Renal cortical epithelial cell (primary cell): ENCODE results near the gene PRKAR1B. TPM values are rescaled to one million over a fixed set of nuclear protein-coding genes. Genes with fewer than 3 reads are reported as not detected.
"Not testable (repeated sequence)": the region's sequence is repeated elsewhere in the genome, so short reads cannot be mapped to it uniquely, and the experiment has no call there.

Source experiments
- DNase-seq: peaks from one replicate; pipeline ENCODE4 v3.0.0-alpha.2; 2011; ENCODE audit warnings: low read depth
- total RNA-seq: library from RNA; depleted of rRNA; stranded (reverse); fragments of >200 nt; gene quantifications from 2 replicates; pipeline ENCODE4 v1.2.3, GENCODE V29; 2014

PRKAR1B gene
- total RNA-seq, 1 donor from 2014 or later: 35.7 TPM

GRCh38 chr7:668139-668931 lies 58.7 kb downstream of the PRKAR1B start:
- DNase-seq: no peak

- no peak for DNase-seq
Measured at GRCh38 chr7:666454-667292, 60.4 kb downstream of the PRKAR1B start.

- DNase-seq: no peak
Measured at GRCh38 chr7:665736-666453, 61.2 kb downstream of the PRKAR1B start.

GRCh38 chr7:664997-665735 lies 61.9 kb downstream of the PRKAR1B start:
- no peak for DNase-seq

GRCh38 chr7:664402-664775 lies 62.7 kb downstream of the PRKAR1B start:
- DNase-seq: no peak

- no peak for DNase-seq
Measured at GRCh38 chr7:662576-662975, 64.5 kb downstream of the PRKAR1B start.

- DNase-seq: no peak
Measured at GRCh38 chr7:659996-660395, 67.1 kb downstream of the PRKAR1B start.

- no peak for DNase-seq
Measured at GRCh38 chr7:659306-659847, 67.7 kb downstream of the PRKAR1B start.

- DNase-seq: no peak
Measured at GRCh38 chr7:657565-658119, 69.4 kb downstream of the PRKAR1B start.

- not testable (repeated sequence) for DNase-seq
Measured at GRCh38 chr7:657010-657409, 70.1 kb downstream of the PRKAR1B start.

- DNase-seq: no peak
Measured at GRCh38 chr7:655758-656157, 71.3 kb downstream of the PRKAR1B start.

- DNase-seq: no peak
Measured at GRCh38 chr7:653829-654764, 73.0 kb downstream of the PRKAR1B start.

GRCh38 chr7:652881-653280 lies 74.2 kb downstream of the PRKAR1B start:
- no peak for DNase-seq

GRCh38 chr7:652167-652566 lies 74.9 kb downstream of the PRKAR1B start:
- not testable (repeated sequence) for DNase-seq

GRCh38 chr7:651032-651728 lies 75.9 kb downstream of the PRKAR1B start:
- DNase-seq: no peak

- no peak for DNase-seq
Measured at GRCh38 chr7:650339-651031, 76.6 kb downstream of the PRKAR1B start.

- DNase-seq: no peak
Measured at GRCh38 chr7:646951-647350, 80.1 kb downstream of the PRKAR1B start.

- no peak for DNase-seq
Measured at GRCh38 chr7:646487-646886, 80.6 kb downstream of the PRKAR1B start.

- DNase-seq: no peak
Measured at GRCh38 chr7:645606-646005, 81.5 kb downstream of the PRKAR1B start.
